Measurements from ENCODE around the gene MACROD1. TPM values are rescaled to one million over a fixed set of nuclear protein-coding genes. Genes with fewer than 3 reads are reported as not detected.

The MACROD1 gene
- total and polyA plus RNA-seq, 2 experiments from 2014 or later, result 21.2 to 403 TPM

DNA sequence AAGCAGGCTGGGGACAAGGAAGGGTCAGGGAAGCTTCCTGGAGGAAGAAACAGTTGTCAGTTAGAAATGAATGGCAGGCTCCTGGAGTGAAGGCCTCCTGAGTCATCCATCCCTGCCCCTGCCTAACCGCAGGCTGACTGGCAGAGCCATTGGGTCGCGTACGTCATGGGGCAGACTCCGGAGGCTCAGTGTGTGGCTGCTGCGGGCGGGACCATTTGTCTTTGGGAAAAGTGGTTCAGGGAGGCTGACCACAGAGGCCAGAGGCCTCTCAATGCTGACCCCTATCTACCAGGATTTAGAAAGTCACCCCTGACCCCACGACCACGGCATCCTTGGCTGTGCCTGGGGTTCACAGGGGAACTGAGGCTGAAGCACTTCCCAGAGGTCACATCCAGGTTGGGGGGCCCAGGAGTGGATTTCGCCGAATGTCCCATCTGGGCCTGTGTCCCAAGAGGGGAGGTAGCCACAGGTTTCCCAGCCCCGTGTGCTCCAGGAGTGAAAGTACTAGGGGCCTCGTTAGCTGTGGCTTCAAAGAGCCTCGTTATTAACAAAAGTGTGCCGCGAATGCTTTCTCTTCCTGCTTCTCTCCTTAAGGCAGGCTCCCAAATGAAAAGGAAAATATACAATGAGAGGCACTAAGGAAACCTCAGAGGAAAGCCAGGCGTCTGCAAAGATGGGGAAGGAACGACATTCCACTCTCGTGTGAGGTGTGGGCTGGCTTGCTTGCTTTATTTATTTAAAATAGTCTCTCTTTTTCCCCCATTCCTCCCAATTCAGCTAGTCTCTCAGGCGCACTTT is 71.3 kb downstream of the MACROD1 start:
- no peaks in the 10 kb centered on the region for H3K79me2 ChIP-seq (ENCODE audit: insufficient read depth)
- no peaks in the 10 kb centered on the region for H3K27me3 ChIP-seq (replicated peaks; ENCODE audit: insufficient read depth)
- no peak overlapping the region for H2AFZ ChIP-seq
- H4K20me1 ChIP-seq (ENCODE audit: insufficient read depth), result no peaks in the 10 kb centered on the region
- TF ChIP-seq EZH2phosphoT487 (IDR thresholded peaks at IDR 0.05; ENCODE audit: insufficient read depth, low read depth), result no peak
- TF ChIP-seq EZH2 (IDR thresholded peaks at IDR 0.05; ENCODE audit: insufficient read depth, poor library complexity, severe bottlenecking), result no peak
- H3K4me1 ChIP-seq (ENCODE audit: insufficient read depth), result peaks cover 6% of the 10 kb centered on the region; the same call in 1 of the 2 replicates
- in situ Hi-C loops (cut with MboI), result no loop called here
- H3K9me3 ChIP-seq (ENCODE audit: low read depth), result no peaks in the 10 kb centered on the region
- H3K9ac ChIP-seq, result no peak overlapping the region
- DNase-seq, result peak; percentile 47
- no peaks in the 10 kb centered on the region for H3K36me3 ChIP-seq (ENCODE audit: low read depth)
- 89 to 90% methylated on average over 20 of the region's 20 CpGs for WGBS, 2 experiments (ENCODE audit: low coverage in 1 of 2, low lambda C conversion rate in 2 of 2, missing lambda C conversion rate in 2 of 2)
- H3K4me3 ChIP-seq, result no peak overlapping the region
- no peaks in the 10 kb centered on the region for H3F3A ChIP-seq (ENCODE audit: insufficient read depth)
- no peaks in the 10 kb centered on the region for H3K9me2 ChIP-seq (ENCODE audit: insufficient read depth)
- no peak overlapping the region for H3K27ac ChIP-seq
- H3K4me2 ChIP-seq (ENCODE audit: unreplicated experiment), result no peak overlapping the region

DNA sequence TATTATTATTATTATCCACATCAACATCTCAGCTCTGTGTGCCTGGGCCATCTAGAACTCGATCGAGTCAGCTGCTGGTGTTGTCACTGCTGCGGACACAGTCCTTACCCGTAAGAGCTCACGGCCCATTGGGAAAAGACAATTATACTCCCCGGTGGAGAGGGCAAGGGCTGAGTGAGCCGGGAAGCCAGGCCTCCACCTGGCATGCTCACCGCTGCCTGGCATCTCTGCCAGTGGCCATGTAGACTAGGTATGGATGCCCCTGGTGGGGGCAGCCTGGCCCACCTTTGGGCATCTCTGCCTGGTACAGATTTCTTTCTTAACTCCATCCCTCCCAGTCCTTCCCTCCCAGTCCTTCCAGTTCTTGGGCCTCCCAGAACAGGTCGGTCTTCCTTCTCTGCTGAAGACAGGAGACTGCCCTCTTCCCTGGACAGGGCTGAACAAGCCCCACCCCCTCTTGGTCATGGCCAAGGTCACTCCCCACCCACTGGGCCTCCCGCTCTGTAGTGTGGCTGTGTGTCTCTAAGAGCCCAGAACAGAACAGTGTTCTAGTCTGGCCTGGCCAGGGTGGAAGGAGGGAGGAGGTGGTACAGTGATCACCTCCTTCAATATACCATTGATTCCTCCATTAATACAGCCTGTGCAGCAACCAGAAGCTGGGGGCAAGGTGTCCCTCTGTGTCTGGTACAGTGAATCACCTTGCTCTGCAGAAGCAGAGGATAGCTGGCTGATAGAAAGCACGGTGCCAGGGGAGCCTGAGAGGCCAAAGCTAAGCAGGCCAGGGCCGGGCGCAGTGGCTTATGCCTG is 72.5 kb downstream of the MACROD1 start:
- no peak overlapping the region for H3K9ac ChIP-seq
- no peaks in the 10 kb centered on the region for H3K27me3 ChIP-seq (replicated peaks; ENCODE audit: insufficient read depth)
- no peak overlapping the region for H3K27ac ChIP-seq
- no peak overlapping the region for H3K4me3 ChIP-seq
- in situ Hi-C loops (cut with MboI), result no loop called here
- no peaks in the 10 kb centered on the region for H4K20me1 ChIP-seq (ENCODE audit: insufficient read depth)
- no peaks in the 10 kb centered on the region for H3K9me2 ChIP-seq (ENCODE audit: insufficient read depth)
- H3K9me3 ChIP-seq (ENCODE audit: low read depth), result no peaks in the 10 kb centered on the region
- no peak overlapping the region for H2AFZ ChIP-seq
- TF ChIP-seq EZH2 (IDR thresholded peaks at IDR 0.05; ENCODE audit: insufficient read depth, poor library complexity, severe bottlenecking) (no peak), EZH2phosphoT487 (IDR thresholded peaks at IDR 0.05; ENCODE audit: insufficient read depth, low read depth) (no peak)
- H3F3A ChIP-seq (ENCODE audit: insufficient read depth), result no peaks in the 10 kb centered on the region
- H3K36me3 ChIP-seq (ENCODE audit: low read depth), result no peaks in the 10 kb centered on the region
- H3K4me2 ChIP-seq (ENCODE audit: unreplicated experiment), result no peak overlapping the region
- no peaks in the 10 kb centered on the region for H3K79me2 ChIP-seq (ENCODE audit: insufficient read depth)
- H3K4me1 ChIP-seq (ENCODE audit: insufficient read depth), result peaks cover 6% of the 10 kb centered on the region; the same call in 1 of the 2 replicates
- 83 to 88% methylated on average over 12 to 13 of the region's 13 CpGs for WGBS, 2 experiments (ENCODE audit: low coverage in 1 of 2, low lambda C conversion rate in 2 of 2, missing lambda C conversion rate in 2 of 2)
- no peak for DNase-seq

DNA sequence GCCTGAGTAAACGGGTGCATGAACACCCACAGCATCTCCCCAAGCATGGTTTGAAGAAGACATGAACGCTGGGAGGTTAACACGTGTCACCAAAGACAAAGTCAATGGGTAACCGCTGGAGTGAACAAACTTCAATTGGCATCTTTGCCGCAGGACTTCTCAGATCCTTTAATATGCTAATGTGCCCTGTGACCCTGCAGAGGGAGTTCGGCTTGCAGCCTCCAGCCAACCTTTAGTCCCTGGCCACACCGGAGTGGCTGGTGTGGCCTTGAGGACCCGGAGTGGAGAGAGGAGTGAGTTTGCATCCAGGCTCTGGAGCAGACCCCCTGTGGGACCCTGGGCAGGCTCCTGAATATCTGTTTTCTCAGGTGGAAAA is 73.2 kb downstream of the MACROD1 start:
- H3K9me2 ChIP-seq (ENCODE audit: insufficient read depth), result no peaks in the 10 kb centered on the region
- H3K36me3 ChIP-seq (ENCODE audit: low read depth), result no peaks in the 10 kb centered on the region
- H4K20me1 ChIP-seq (ENCODE audit: insufficient read depth), result no peaks in the 10 kb centered on the region
- H3F3A ChIP-seq (ENCODE audit: insufficient read depth), result no peaks in the 10 kb centered on the region
- TF ChIP-seq EZH2phosphoT487 (IDR thresholded peaks at IDR 0.05; ENCODE audit: insufficient read depth, low read depth) (no peak), EZH2 (IDR thresholded peaks at IDR 0.05; ENCODE audit: insufficient read depth, poor library complexity, severe bottlenecking) (no peak)
- in situ Hi-C loops (cut with MboI), result no loop called here
- no peaks in the 10 kb centered on the region for H3K9me3 ChIP-seq (ENCODE audit: low read depth)
- DNase-seq, result no peak
- H3K79me2 ChIP-seq (ENCODE audit: insufficient read depth), result no peaks in the 10 kb centered on the region
- H2AFZ ChIP-seq, result no peak overlapping the region
- no peaks in the 10 kb centered on the region for H3K27me3 ChIP-seq (replicated peaks; ENCODE audit: insufficient read depth)
- H3K4me3 ChIP-seq, result no peak overlapping the region
- H3K4me1 ChIP-seq (ENCODE audit: insufficient read depth), result peaks cover 6% of the 10 kb centered on the region; the same call in 1 of the 2 replicates
- no peak overlapping the region for H3K27ac ChIP-seq
- H3K9ac ChIP-seq, result no peak overlapping the region
- no peak overlapping the region for H3K4me2 ChIP-seq (ENCODE audit: unreplicated experiment)
- 88 to 89% methylated on average over 8 of the region's 8 CpGs for WGBS, 2 experiments (ENCODE audit: low coverage in 1 of 2, low lambda C conversion rate in 2 of 2, missing lambda C conversion rate in 2 of 2)

DNA sequence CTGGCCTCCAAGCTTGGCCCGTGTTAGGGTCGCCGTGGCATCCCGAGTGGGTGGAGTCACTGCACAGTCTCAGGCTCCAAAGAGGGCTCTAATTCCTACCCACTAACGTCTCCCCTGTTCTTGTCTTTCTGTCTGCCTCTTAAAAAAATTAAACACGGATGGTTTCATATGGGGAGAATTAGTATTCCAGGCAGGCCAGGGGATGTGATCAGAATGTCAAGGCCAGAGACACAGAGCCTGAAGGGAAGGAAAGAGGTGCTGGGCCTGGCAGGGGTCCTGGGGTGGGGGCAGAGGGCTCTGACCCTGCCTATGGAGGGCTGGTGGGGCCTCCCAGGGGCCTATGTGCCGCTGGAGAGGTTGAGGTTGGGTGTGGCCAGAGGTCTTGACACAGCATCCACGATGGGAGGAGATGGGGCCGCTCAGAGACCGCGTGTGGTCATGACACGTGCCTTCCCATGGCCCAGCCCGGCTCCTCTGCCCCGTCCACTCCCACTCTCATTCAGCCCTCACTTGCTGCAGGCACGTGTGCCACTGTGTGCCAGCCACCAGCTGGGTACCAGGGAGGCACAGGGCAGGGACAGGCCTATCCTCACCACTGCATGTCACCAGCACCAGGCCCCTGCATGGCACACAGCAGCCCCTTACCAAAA is 73.7 kb downstream of the MACROD1 start:
- no peaks in the 10 kb centered on the region for H3K9me2 ChIP-seq (ENCODE audit: insufficient read depth)
- no peaks in the 10 kb centered on the region for H3K27me3 ChIP-seq (replicated peaks; ENCODE audit: insufficient read depth)
- WGBS, 2 experiments (ENCODE audit: low coverage in 1 of 2, low lambda C conversion rate in 2 of 2, missing lambda C conversion rate in 2 of 2), result 73 to 78% methylated on average over 10 to 15 of the region's 15 CpGs
- H3K4me2 ChIP-seq (ENCODE audit: unreplicated experiment), result no peak overlapping the region
- H3K4me1 ChIP-seq (ENCODE audit: insufficient read depth), result peaks cover 6% of the 10 kb centered on the region; the same call in 1 of the 2 replicates
- no peaks in the 10 kb centered on the region for H3K36me3 ChIP-seq (ENCODE audit: low read depth)
- no peaks in the 10 kb centered on the region for H3K79me2 ChIP-seq (ENCODE audit: insufficient read depth)
- DNase-seq, result no peak
- H3K27ac ChIP-seq, result no peak overlapping the region
- no peak overlapping the region for H3K9ac ChIP-seq
- in situ Hi-C loops (cut with MboI), result no loop called here
- TF ChIP-seq EZH2 (IDR thresholded peaks at IDR 0.05; ENCODE audit: insufficient read depth, poor library complexity, severe bottlenecking) (no peak), EZH2phosphoT487 (IDR thresholded peaks at IDR 0.05; ENCODE audit: insufficient read depth, low read depth) (no peak)
- H3F3A ChIP-seq (ENCODE audit: insufficient read depth), result no peaks in the 10 kb centered on the region
- H2AFZ ChIP-seq, result no peak overlapping the region
- no peaks in the 10 kb centered on the region for H3K9me3 ChIP-seq (ENCODE audit: low read depth)
- no peak overlapping the region for H3K4me3 ChIP-seq
- no peaks in the 10 kb centered on the region for H4K20me1 ChIP-seq (ENCODE audit: insufficient read depth)

Data from GM23248 (cell line).